H9 (cell line): ENCODE data around the gene FAM193B. TPM values are rescaled to one million over a fixed set of nuclear protein-coding genes. Genes with fewer than 3 reads are reported as not detected.

Source experiments
- DNase-seq: peaks from one replicate; pipeline ENCODE4 v3.0.0-alpha.2; 2017
- H2AFZ ChIP-seq: one replicate; pipeline ENCODE4 v1.6.1; 2013; ENCODE audit warnings: mild to moderate bottlenecking, low read length, control low read depth, moderate library complexity
- H2AK5ac ChIP-seq: 2 replicates; pipeline ENCODE4 v1.6.1; 2013; ENCODE audit warnings: low read length, control low read depth, mixed read lengths; ENCODE audit not compliant: insufficient read length
- H2BK120ac ChIP-seq: one replicate; pipeline ENCODE4 v1.6.1; 2013; ENCODE audit warnings: low read depth, mild to moderate bottlenecking, low read length, control low read depth, inconsistent platforms; ENCODE audit not compliant: poor library complexity, severe bottlenecking
- H2BK12ac ChIP-seq: 2 replicates; pipeline ENCODE4 v1.6.1; 2013; ENCODE audit warnings: low read length, control low read depth, mixed read lengths, low read depth; ENCODE audit not compliant: insufficient read length
- H2BK15ac ChIP-seq: 2 replicates; pipeline ENCODE4 v1.6.1; 2013; ENCODE audit warnings: low read depth, low read length, control low read depth
- H2BK20ac ChIP-seq: one replicate; pipeline ENCODE4 v1.6.1; 2013; ENCODE audit warnings: low read depth, mild to moderate bottlenecking, low read length, control low read depth, inconsistent platforms; ENCODE audit not compliant: poor library complexity, severe bottlenecking
- H2BK5ac ChIP-seq: 2 replicates; pipeline ENCODE4 v1.6.1; 2013; ENCODE audit warnings: low read length, control low read depth, mixed read lengths; ENCODE audit not compliant: insufficient read length
- H3K14ac ChIP-seq: 2 replicates; pipeline ENCODE4 v1.6.1; 2013; ENCODE audit warnings: low read length, control low read depth; ENCODE audit not compliant: insufficient read depth
- H3K18ac ChIP-seq: 2 replicates; pipeline ENCODE4 v1.6.1; 2013; ENCODE audit warnings: low read depth, mild to moderate bottlenecking, mixed read lengths, low read length, control low read depth; ENCODE audit not compliant: insufficient read length
- H3K23ac ChIP-seq: 2 replicates; pipeline ENCODE4 v1.6.1; 2013; ENCODE audit warnings: low read length, control low read depth, mixed read lengths, low read depth; ENCODE audit not compliant: insufficient read length
- H3K23me2 ChIP-seq: 2 replicates; pipeline ENCODE4 v1.6.1; 2013; ENCODE audit warnings: low read depth, mild to moderate bottlenecking, mixed read lengths, low read length, control low read depth; ENCODE audit not compliant: insufficient read length, poor library complexity, severe bottlenecking
- H3K27ac ChIP-seq: 2 replicates; pipeline ENCODE4 v1.5.1; 2013; ENCODE audit warnings: low read length, control low read depth, mixed read lengths, low read depth; ENCODE audit not compliant: insufficient read length
- H3K27me3 ChIP-seq: 2 replicates; pipeline ENCODE4 v1.6.1; 2013; ENCODE audit warnings: low read length, control low read depth, inconsistent platforms; ENCODE audit not compliant: insufficient read depth
- H3K4ac ChIP-seq: 2 replicates; pipeline ENCODE4 v1.6.1; 2013; ENCODE audit warnings: low read depth, mild to moderate bottlenecking, control low read depth, inconsistent platforms, low read length, moderate library complexity
- H3K4me1 ChIP-seq: 2 replicates; pipeline ENCODE4 v1.6.1; 2013; ENCODE audit warnings: low read length, control low read depth, inconsistent platforms; ENCODE audit not compliant: insufficient read depth
- H3K4me2 ChIP-seq: 2 replicates; pipeline ENCODE4 v1.6.1; 2013; ENCODE audit warnings: low read length, control low read depth, mixed read lengths; ENCODE audit not compliant: insufficient read length, insufficient read depth
- H3K56ac ChIP-seq: 2 replicates; pipeline ENCODE4 v1.6.1; 2013; ENCODE audit warnings: low read depth, mild to moderate bottlenecking, mixed read lengths, low read length, control low read depth; ENCODE audit not compliant: insufficient read length
- H3K79me1 ChIP-seq: 2 replicates; pipeline ENCODE4 v1.6.1; 2013; ENCODE audit warnings: low read depth, mild to moderate bottlenecking, moderate library complexity, low read length, control low read depth, inconsistent platforms; ENCODE audit not compliant: insufficient read depth, poor library complexity, severe bottlenecking
- H3K79me2 ChIP-seq: 2 replicates; pipeline ENCODE4 v1.6.1; 2013; ENCODE audit warnings: low read length, control low read depth, inconsistent platforms; ENCODE audit not compliant: insufficient read depth
- H3K9ac ChIP-seq: 2 replicates; pipeline ENCODE4 v1.6.1; 2013; ENCODE audit warnings: low read length, control low read depth, mixed read lengths; ENCODE audit not compliant: insufficient read length; ENCODE audit errors: extremely low read depth
- H3K9me3 ChIP-seq: one replicate; pipeline ENCODE4 v1.6.1; 2013; ENCODE audit warnings: low read depth, low read length, inconsistent platforms; ENCODE audit not compliant: control insufficient read depth
- H3T11ph ChIP-seq: one replicate; pipeline ENCODE4 v1.6.1; 2013; ENCODE audit warnings: mild to moderate bottlenecking, low read length, control low read depth, inconsistent platforms
- H4K20me1 ChIP-seq: one replicate; pipeline ENCODE4 v1.6.1; 2013; ENCODE audit not compliant: control insufficient read depth, insufficient read length, insufficient read depth
- H4K5ac ChIP-seq: 2 replicates; pipeline ENCODE4 v1.6.1; 2013; ENCODE audit warnings: low read depth, mild to moderate bottlenecking, mixed read lengths, low read length, control low read depth; ENCODE audit not compliant: insufficient read length
- H4K8ac ChIP-seq: replicated peaks from 2 replicates; pipeline ENCODE4 v1.6.1; 2013; ENCODE audit warnings: low read length, control low read depth, mixed read lengths, low read depth; ENCODE audit not compliant: insufficient read length
- H4K91ac ChIP-seq: 2 replicates; pipeline ENCODE4 v1.6.1; 2013; ENCODE audit warnings: low read depth, mild to moderate bottlenecking, moderate library complexity, mixed read lengths, low read length, control low read depth; ENCODE audit not compliant: insufficient read length
- H3K27ac Mint-ChIP-seq, 3 experiments: 2 replicates in 2 of 3; 3 replicates in 1 of 3; pipeline ENCODE4 v1.8.0; 2020 to 2021; ENCODE audit warnings: mixed read lengths in 3 of 3, mild to moderate bottlenecking in 1 of 3, moderate library complexity in 1 of 3
- H3K27me3 Mint-ChIP-seq: 2 replicates; pipeline ENCODE4 v1.8.0; 2021; ENCODE audit warnings: low read depth, mild to moderate bottlenecking, moderate library complexity, mixed read lengths
- H3K36me3 Mint-ChIP-seq, 3 experiments: 2 replicates in 2 of 3; 3 replicates in 1 of 3; pipeline ENCODE4 v1.8.0; 2020 to 2021; ENCODE audit warnings: low read depth in 3 of 3, mixed read lengths in 3 of 3; ENCODE audit not compliant: insufficient read depth in 1 of 3
- H3K4me1 Mint-ChIP-seq, 2 experiments: 2 replicates each; pipeline ENCODE4 v1.8.0; 2020; ENCODE audit warnings: mixed read lengths in 2 of 2
- H3K4me3 Mint-ChIP-seq, 2 experiments: 2 replicates in 1 of 2; 3 replicates in 1 of 2; pipeline ENCODE4 v1.8.0; 2020 to 2021; ENCODE audit warnings: mild to moderate bottlenecking in 2 of 2, mixed read lengths in 2 of 2, moderate library complexity in 1 of 2
- H3K9me3 Mint-ChIP-seq, 2 experiments: 2 replicates in 1 of 2; 3 replicates in 1 of 2; pipeline ENCODE4 v1.8.0; 2020; ENCODE audit warnings: mild to moderate bottlenecking in 2 of 2, mixed read lengths in 2 of 2, moderate library complexity in 1 of 2
- WGBS: extraction: QIAGEN DNeasy Blood & Tissue Kit; methylation state at CpG from one replicate; pipeline ENCODE4 v1.1.7; 2013; ENCODE audit warnings: missing lambda C conversion rate, low lambda C conversion rate, mixed read lengths; ENCODE audit not compliant: insufficient read length; ENCODE audit errors: extremely low coverage; 5-methylcytosine and 5-hydroxymethylcytosine counted together
- total RNA-seq: library from RNA; stranded (reverse); gene quantifications from 2 replicates; pipeline ENCODE4 v1.2.1, GENCODE V29; 2021
- TF ChIP-seq, protein P1 (sequence below): fragments of 200-600 bp; sonication (generic); conservative IDR thresholded peaks from 3 replicates; pipeline ENCODE4 v1.8.0; 2021; ENCODE audit warnings: antibody characterized with exemption, mild to moderate bottlenecking

FAM193B gene
- total RNA-seq, 1 experiment from 2014 or later, result 71.5 TPM

DNA sequence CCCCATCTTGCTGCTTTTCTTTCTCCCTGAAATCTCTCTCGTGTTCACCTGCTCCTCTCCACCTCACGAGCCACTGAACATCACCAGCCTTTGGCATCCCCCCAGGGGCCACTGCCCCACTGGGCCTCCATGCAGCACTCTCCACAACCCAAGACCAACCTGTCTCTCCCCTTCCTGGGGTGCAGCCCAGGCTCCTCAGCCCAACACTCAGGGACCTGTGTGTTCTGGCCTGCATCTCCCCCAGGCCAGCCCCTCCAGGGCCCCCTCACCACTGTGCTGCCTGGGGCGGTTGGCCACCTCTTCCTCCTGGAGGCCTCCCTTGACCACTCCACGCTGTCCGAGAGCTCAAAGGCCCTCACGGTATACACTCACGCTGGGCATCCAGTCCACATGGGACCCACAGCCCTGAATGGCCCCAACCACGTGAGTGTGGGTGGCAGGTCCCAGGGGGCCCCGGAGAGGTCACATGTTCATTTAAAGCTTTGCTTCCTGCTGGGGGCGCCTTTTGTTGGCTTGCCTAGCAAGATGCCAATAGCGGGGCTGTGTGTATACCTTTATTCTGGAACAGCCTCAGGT lies 44.3 kb downstream of the FAM193B start:
- Histone ChIP-seq H4K91ac (no peak overlapping the region), H4K20me1 (no peaks in the 10 kb centered on the region), H4K5ac (no peak overlapping the region), H3K18ac (no peak overlapping the region), H2AK5ac (no peak overlapping the region), H3K4me2 (no peak overlapping the region), H3K27me3 (no peaks in the 10 kb centered on the region), H3K23ac (no peak overlapping the region), H3K4ac (no peak overlapping the region), H2BK15ac (no peak overlapping the region), H3K4me1 (no peaks in the 10 kb centered on the region; the same call in 1 of the 2 replicates), H4K8ac (no peak overlapping the region), H3K9ac (no peak overlapping the region), H3K23me2 (no peaks in the 10 kb centered on the region), H3K79me1 (no peaks in the 10 kb centered on the region), H3K79me2 (no peaks in the 10 kb centered on the region), H2BK12ac (no peak overlapping the region), H3K9me3 (no peaks in the 10 kb centered on the region), H3T11ph (no peak overlapping the region), H3K14ac (no peak overlapping the region), H3K27ac (no peak overlapping the region), H2BK120ac (no peak overlapping the region), H2AFZ (no peak overlapping the region), H3K56ac (no peak overlapping the region), H2BK20ac (no peak overlapping the region), H2BK5ac (no peak overlapping the region)
- TF ChIP-seq, protein P1, sequence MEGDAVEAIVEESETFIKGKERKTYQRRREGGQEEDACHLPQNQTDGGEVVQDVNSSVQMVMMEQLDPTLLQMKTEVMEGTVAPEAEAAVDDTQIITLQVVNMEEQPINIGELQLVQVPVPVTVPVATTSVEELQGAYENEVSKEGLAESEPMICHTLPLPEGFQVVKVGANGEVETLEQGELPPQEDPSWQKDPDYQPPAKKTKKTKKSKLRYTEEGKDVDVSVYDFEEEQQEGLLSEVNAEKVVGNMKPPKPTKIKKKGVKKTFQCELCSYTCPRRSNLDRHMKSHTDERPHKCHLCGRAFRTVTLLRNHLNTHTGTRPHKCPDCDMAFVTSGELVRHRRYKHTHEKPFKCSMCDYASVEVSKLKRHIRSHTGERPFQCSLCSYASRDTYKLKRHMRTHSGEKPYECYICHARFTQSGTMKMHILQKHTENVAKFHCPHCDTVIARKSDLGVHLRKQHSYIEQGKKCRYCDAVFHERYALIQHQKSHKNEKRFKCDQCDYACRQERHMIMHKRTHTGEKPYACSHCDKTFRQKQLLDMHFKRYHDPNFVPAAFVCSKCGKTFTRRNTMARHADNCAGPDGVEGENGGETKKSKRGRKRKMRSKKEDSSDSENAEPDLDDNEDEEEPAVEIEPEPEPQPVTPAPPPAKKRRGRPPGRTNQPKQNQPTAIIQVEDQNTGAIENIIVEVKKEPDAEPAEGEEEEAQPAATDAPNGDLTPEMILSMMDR, result no peak
- H3K27ac Mint-ChIP-seq, result peak overlapping the region; percentile 85 to 93 (median 87); a peak in 5 of 7 replicates
- no peak for DNase-seq
- H3K4me3 Mint-ChIP-seq, result no peak overlapping the region; a peak in 1 of 5 replicates
- no peaks in the 10 kb centered on the region for H3K9me3 Mint-ChIP-seq
- peaks cover 39 to 66% (median 57%) of the 10 kb centered on the region in 3 experiments for H3K36me3 Mint-ChIP-seq
- no CpG with 5 or more reads among the region's 11 CpGs for WGBS
- H3K27me3 Mint-ChIP-seq, result no peaks in the 10 kb centered on the region; the same call in 1 of the 2 replicates
- peaks cover 18 to 21% of the 10 kb centered on the region in 2 experiments for H3K4me1 Mint-ChIP-seq
